GM19099 (cell line): ENCODE data around the gene TPPP.

Source experiments
- POLR2A ChIP-seq: IDR thresholded peaks from 3 replicates; pipeline ENCODE4 v1.6.1; 2011; ENCODE audit warnings: low read depth; ENCODE audit not compliant: insufficient read length; ENCODE audit errors: extremely low read depth

The TPPP gene

GRCh38 chr5:651296-652022 lies 41.7 kb downstream of the TPPP start:
- TF ChIP-seq POLR2A, result no peak

- TF ChIP-seq POLR2A, result no peak
Observed at GRCh38 chr5:647727-648126, 45.4 kb downstream of the TPPP start.

GRCh38 chr5:647311-647710 lies 45.8 kb downstream of the TPPP start:
- TF ChIP-seq POLR2A, result no peak

GRCh38 chr5:646396-647201 lies 46.6 kb downstream of the TPPP start:
- no peak for TF ChIP-seq POLR2A

DNA sequence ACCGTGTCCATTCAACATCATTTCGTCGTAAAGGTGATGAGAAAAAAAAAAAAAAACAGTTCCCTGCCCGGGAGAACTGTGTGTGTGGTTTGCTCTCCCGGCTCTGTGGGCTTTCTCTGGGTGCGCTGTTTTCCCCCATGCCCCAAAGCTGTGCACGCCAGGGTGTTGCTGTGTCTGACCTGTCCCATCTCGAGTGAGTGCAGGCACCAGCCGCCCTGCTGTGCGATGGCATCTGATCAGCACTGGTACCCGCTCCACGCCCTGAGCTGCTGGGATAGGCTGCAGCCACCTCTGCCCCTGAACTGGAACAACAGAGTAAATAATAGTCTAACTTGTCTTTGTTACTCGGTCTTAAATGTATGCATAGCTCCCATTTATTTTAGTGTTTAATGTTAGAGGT lies 47.7 kb downstream of the TPPP start:
- no peak for TF ChIP-seq POLR2A

- no peak for TF ChIP-seq POLR2A
Observed at GRCh38 chr5:644971-645370, 48.2 kb downstream of the TPPP start.

- TF ChIP-seq POLR2A, result no peak
Observed at GRCh38 chr5:644509-644908, 48.6 kb downstream of the TPPP start.

DNA sequence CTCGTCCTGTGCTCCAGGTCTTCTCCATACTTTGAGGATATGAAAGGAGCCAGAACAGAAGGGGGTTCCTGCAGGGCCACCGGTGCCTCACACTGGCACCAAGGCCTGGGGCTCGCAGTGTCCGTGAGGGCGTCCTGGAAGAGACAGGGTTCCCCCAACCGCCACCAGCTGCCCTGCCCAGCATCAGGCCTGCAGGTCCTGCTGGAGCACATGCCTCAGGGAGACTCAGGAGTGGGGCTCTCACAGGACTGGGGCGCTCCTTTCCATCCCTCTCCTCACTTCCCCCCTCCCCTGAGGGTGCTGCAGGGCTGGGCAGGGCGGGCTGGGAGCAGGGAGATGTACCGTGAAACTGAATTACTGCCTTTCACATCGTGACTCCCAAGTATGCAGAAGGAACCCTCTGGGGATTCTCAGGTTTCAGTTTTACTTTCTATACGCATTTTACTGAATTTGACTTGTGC lies 49.3 kb downstream of the TPPP start:
- TF ChIP-seq POLR2A, result no peak

DNA sequence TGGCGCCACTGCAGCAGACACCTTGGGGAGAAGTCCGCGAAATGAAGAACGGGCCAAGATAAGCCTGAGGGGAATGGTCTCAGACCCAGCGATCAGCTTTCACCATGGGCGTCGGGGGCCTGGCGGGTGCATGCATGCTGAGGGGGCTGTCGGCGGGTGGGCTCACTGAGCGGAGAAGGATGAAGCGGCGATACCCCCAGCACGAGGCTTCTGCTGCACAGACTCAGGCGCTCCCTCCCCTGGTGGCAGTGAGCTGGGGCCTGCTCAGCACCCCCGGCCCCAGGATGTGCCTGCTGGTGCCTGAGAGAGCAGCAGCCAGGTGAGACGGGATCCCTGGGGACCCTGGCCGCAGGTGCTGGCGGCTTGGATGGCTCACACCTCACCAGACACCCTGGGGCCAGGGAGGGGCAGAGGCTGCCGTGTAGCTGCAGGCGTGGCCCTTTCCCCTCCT lies 49.8 kb downstream of the TPPP start:
- no peak for TF ChIP-seq POLR2A

DNA sequence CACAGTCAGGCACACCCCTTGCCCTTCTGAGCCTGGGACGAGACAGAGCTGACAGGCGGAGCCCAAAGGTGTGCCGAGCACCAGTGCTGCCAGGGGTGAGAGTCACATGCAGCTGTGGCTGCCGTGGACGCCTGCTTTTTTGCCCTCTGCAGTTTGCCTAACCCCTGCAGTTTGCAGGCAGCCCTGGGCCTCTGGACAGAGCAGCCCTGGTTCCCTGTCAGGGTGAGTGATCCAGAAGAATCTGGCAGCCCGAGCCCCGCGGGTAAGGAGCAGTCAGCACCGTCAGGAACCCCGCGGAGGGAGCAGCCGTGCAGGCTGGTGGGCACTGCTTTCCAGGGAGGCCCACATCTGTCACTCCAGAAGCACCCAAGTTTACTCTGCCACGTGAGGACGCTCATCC lies 50.7 kb downstream of the TPPP start:
- TF ChIP-seq POLR2A, result no peak

DNA sequence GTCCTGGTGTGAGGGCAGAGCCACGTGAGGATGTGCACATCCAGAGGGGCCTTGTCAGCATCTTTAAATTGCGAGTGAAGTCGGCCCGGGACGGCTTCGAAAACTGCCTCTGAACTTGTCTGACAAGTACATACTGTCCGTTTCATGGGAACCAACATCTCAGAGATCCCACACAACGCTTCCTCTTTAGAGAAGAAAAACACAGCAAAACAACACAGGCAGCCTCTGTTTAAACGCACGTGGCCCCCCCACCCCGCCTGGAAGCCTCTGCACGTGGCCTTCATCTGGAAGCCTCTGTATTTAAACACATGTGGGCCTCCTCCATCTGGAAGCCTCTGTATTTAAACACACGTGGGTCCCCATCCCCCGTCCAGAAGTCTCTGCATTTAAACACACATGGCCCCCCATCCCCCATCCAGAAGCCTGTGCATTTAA lies 51.8 kb downstream of the TPPP start:
- TF ChIP-seq POLR2A, result no peak

DNA sequence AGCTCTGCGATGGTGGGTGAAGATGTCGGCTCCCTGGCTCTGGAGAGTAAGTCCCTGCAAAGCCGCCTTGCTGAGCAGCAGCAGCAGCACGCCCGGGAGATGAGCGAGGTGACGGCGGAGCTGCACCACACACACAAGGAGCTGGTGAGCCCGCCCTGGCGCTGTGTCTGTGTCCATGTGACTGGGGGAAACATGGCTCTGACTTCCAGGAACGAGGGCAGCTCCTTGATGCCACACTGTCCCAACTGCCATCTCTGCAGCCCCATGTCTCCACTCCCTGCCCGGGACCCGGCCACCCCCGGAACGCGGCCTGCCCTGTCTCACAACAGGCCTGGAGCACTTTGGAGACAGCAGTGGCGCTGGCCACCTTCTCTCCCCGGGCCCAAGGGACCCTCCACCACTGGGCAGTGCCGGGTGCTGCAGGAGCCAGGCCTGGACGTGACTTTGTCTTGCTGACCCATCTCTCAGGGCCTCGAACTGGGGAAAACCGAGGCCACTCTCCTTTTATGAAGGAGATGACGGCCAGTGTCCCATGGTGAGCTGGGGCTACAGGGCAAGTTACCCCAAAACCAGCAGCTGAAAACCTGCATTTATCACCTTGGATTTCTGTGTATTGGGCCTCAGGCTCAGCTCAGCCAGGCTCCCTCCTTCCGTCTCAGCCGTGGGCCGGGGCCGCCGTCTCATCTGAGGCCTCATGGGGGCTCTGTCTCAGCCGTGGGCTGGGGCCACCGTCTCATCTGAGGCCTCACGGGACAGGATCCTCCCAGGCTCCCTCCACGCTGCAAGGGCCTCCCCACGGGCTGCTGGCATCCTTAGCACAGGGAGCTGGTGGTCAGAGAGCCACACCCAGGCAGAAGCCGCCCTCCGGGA lies 52.5 kb downstream of the TPPP start:
- TF ChIP-seq POLR2A, result no peak

GRCh38 chr5:639584-640213 lies 53.5 kb downstream of the TPPP start:
- no peak for TF ChIP-seq POLR2A

- no peak for TF ChIP-seq POLR2A
Observed at GRCh38 chr5:639253-639530, 54.0 kb downstream of the TPPP start.
